GM12878 (cell line): Measurements from ENCODE around the gene TRIM40.

ENCODE experiments used
- DPF2 ChIP-seq: fragments of 450-650 bp; IDR thresholded peaks from 2 replicates; pipeline ENCODE4 v1.6.1; 2017; ENCODE audit warnings: mild to moderate bottlenecking
- HCFC1 ChIP-seq: fragments of 150-350 bp; IDR thresholded peaks from 2 replicates; pipeline ENCODE4 v1.6.1; 2014; ENCODE audit warnings: low read length
- MTA2 ChIP-seq: fragments of 450-650 bp; IDR thresholded peaks from 2 replicates; pipeline ENCODE4 v1.6.1; 2016; ENCODE audit warnings: low read depth, mild to moderate bottlenecking, moderate library complexity
- SIX5 ChIP-seq: IDR thresholded peaks from 2 replicates; pipeline ENCODE4 v1.6.1; 2011; ENCODE audit warnings: mild to moderate bottlenecking, low read depth, low read length, moderate library complexity; ENCODE audit not compliant: severe bottlenecking
- TF ChIP-seq, protein P1 (sequence below): IDR thresholded peaks from 2 replicates; pipeline ENCODE4 v1.6.1; 2011; ENCODE audit warnings: low read depth, mild to moderate bottlenecking, low read length, moderate library complexity, borderline replicate concordance; ENCODE audit errors: extremely low read depth

DNA sequence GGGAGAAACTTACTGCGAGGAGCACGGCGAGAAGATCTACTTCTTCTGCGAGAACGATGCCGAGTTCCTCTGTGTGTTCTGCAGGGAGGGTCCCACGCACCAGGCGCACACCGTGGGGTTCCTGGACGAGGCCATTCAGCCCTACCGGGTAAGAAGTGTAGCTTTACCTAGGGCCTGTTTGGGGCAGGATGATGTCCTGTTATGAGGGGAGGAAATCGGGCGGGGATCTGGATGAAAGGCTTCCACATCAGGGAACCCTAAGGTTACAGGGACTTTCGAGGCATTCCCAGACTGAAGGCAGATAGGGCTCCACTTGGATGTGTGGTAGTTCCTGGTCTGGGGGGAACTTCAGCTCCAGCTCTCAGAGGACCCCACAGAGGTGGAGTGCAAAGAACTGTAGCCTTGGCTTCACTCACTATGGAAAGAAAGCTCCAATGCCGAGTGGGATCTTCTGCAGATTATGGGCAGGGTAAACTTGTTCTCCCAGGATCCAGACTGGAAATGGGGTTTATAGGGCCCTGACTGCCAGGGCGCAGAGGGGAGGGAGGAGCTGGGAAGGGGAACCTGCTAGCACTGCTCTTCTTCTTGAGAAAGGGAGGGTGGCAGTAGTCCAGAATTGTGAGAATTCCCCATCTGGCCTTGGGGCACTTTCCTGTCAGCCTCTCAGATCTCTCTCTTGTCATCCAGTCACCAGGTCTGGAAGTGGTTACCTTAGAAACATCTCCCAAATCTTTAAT, 28.1 kb downstream of the TRIM40 start:
- TF ChIP-seq SIX5, result no peak
- no peak for TF ChIP-seq DPF2
- TF ChIP-seq, protein P1, sequence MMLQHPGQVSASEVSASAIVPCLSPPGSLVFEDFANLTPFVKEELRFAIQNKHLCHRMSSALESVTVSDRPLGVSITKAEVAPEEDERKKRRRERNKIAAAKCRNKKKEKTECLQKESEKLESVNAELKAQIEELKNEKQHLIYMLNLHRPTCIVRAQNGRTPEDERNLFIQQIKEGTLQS, result no peak
- TF ChIP-seq HCFC1, result no peak
- TF ChIP-seq MTA2, result no peak
